ENCODE results near the gene SLC66A3.

The SLC66A3 gene

GRCh38 chr2:11144738-11145079, 10.6 kb upstream of the SLC66A3 start:
- H3K79me2 ChIP-seq (ENCODE audit: insufficient read depth, low read length): no peaks in the 10 kb centered on the region
- no peaks in the 10 kb centered on the region for H3K36me3 ChIP-seq (ENCODE audit: insufficient read depth, low read length)
- H3F3A ChIP-seq (ENCODE audit: low read depth): no peaks in the 10 kb centered on the region
- H3K4me2 ChIP-seq (ENCODE audit: low read depth, low read length, poor library complexity, severe bottlenecking): no peak overlapping the region
- TF ChIP-seq CTCF (conservative IDR thresholded peaks at IDR 0.05; ENCODE audit: low read length) (0 out of 2 replicates have a peak, but pooled peaks have one; percentile 16), EZH2phosphoT487 (IDR thresholded peaks at IDR 0.05; ENCODE audit: borderline replicate concordance) (no peak)
- no peak overlapping the region for H3K9ac ChIP-seq (ENCODE audit: low read depth, low read length, poor library complexity, severe bottlenecking)
- H3K9me3 ChIP-seq (ENCODE audit: insufficient read depth, low read depth, low read length): no peaks in the 10 kb centered on the region
- no peak overlapping the region for H3K4me3 ChIP-seq (ENCODE audit: low read length, poor library complexity, severe bottlenecking)
- no peaks in the 10 kb centered on the region for H4K20me1 ChIP-seq (ENCODE audit: insufficient read depth, low read length, poor library complexity, severe bottlenecking)
- no peak overlapping the region for H2AFZ ChIP-seq (ENCODE audit: low read length)
- H3K27me3 ChIP-seq (ENCODE audit: insufficient read depth, low read length, poor library complexity, severe bottlenecking): no peaks in the 10 kb centered on the region
- no peaks in the 10 kb centered on the region for H3K4me1 ChIP-seq (ENCODE audit: insufficient read depth, low read length, poor library complexity, severe bottlenecking)
- no peaks in the 10 kb centered on the region for H3K9me2 ChIP-seq (replicated peaks; ENCODE audit: low read depth, low read length)

GRCh38 chr2:11145350-11145749, 9.9 kb upstream of the SLC66A3 start:
- no peak overlapping the region for H2AFZ ChIP-seq (ENCODE audit: low read length)
- H3F3A ChIP-seq (ENCODE audit: low read depth): no peaks in the 10 kb centered on the region
- H4K20me1 ChIP-seq (ENCODE audit: insufficient read depth, low read length, poor library complexity, severe bottlenecking): no peaks in the 10 kb centered on the region
- H3K9ac ChIP-seq (ENCODE audit: low read depth, low read length, poor library complexity, severe bottlenecking): no peak overlapping the region
- H3K79me2 ChIP-seq (ENCODE audit: insufficient read depth, low read length): no peaks in the 10 kb centered on the region
- H3K4me1 ChIP-seq (ENCODE audit: insufficient read depth, low read length, poor library complexity, severe bottlenecking): no peaks in the 10 kb centered on the region
- H3K36me3 ChIP-seq (ENCODE audit: insufficient read depth, low read length): no peaks in the 10 kb centered on the region
- no peaks in the 10 kb centered on the region for H3K9me2 ChIP-seq (replicated peaks; ENCODE audit: low read depth, low read length)
- H3K4me3 ChIP-seq (ENCODE audit: low read length, poor library complexity, severe bottlenecking): no peak overlapping the region
- TF ChIP-seq CTCF (conservative IDR thresholded peaks at IDR 0.05; ENCODE audit: low read length): no peak
- no peak for TF ChIP-seq EZH2phosphoT487 (IDR thresholded peaks at IDR 0.05; ENCODE audit: borderline replicate concordance)
- H3K4me2 ChIP-seq (ENCODE audit: low read depth, low read length, poor library complexity, severe bottlenecking): no peak overlapping the region
- no peaks in the 10 kb centered on the region for H3K27me3 ChIP-seq (ENCODE audit: insufficient read depth, low read length, poor library complexity, severe bottlenecking)
- H3K9me3 ChIP-seq (ENCODE audit: insufficient read depth, low read depth, low read length): no peaks in the 10 kb centered on the region

- no peaks in the 10 kb centered on the region for H3K36me3 ChIP-seq (ENCODE audit: insufficient read depth, low read length)
- no peaks in the 10 kb centered on the region for H3K9me2 ChIP-seq (replicated peaks; ENCODE audit: low read depth, low read length)
- H3K9me3 ChIP-seq (ENCODE audit: insufficient read depth, low read depth, low read length): no peaks in the 10 kb centered on the region
- no peaks in the 10 kb centered on the region for H4K20me1 ChIP-seq (ENCODE audit: insufficient read depth, low read length, poor library complexity, severe bottlenecking)
- no peaks in the 10 kb centered on the region for H3K79me2 ChIP-seq (ENCODE audit: insufficient read depth, low read length)
- TF ChIP-seq EZH2phosphoT487 (IDR thresholded peaks at IDR 0.05; ENCODE audit: borderline replicate concordance): no peak
- no peak for TF ChIP-seq CTCF (conservative IDR thresholded peaks at IDR 0.05; ENCODE audit: low read length)
- no peaks in the 10 kb centered on the region for H3F3A ChIP-seq (ENCODE audit: low read depth)
- H3K27me3 ChIP-seq (ENCODE audit: insufficient read depth, low read length, poor library complexity, severe bottlenecking): no peaks in the 10 kb centered on the region
- no peak overlapping the region for H3K4me3 ChIP-seq (ENCODE audit: low read length, poor library complexity, severe bottlenecking)
- no peaks in the 10 kb centered on the region for H3K4me1 ChIP-seq (ENCODE audit: insufficient read depth, low read length, poor library complexity, severe bottlenecking)
- H2AFZ ChIP-seq (ENCODE audit: low read length): no peak overlapping the region
- no peak overlapping the region for H3K4me2 ChIP-seq (ENCODE audit: low read depth, low read length, poor library complexity, severe bottlenecking)
- no peak overlapping the region for H3K9ac ChIP-seq (ENCODE audit: low read depth, low read length, poor library complexity, severe bottlenecking)
These were observed 9.2 kb upstream of the SLC66A3 start for GRCh38 chr2:11146076-11146475.
